Measurements from ENCODE around the gene LCOR.

DNA sequence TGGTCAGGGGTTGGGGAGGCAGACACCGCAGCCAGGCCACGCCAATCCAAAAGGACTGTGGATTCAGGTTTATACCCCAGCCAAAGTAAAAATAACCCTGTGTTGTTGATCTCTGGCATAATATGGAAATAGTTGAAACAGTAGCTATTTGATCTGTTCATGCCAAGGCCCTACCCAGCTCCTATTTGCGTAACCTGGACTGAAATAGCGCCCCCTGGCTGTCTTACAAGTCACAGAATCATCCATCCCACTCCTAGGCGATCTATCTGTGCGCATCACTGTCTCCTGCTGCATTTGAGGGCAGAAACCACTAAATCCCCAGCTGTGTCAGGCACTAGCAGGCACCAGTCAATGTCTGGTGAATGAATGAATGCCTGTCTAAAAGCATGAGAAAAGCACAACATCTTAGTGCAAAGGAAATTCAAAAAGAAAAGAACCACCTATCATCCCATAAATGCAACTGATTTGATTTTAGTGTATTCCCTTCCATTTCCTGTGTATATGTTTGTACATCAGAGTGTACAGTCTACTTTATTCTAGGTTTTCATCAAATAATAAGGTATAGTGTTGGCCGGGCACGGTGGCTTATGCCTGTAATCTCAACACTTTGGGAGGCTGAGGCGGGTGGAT is 193.6 kb downstream of the LCOR start:
- TF ChIP-seq, protein P1, sequence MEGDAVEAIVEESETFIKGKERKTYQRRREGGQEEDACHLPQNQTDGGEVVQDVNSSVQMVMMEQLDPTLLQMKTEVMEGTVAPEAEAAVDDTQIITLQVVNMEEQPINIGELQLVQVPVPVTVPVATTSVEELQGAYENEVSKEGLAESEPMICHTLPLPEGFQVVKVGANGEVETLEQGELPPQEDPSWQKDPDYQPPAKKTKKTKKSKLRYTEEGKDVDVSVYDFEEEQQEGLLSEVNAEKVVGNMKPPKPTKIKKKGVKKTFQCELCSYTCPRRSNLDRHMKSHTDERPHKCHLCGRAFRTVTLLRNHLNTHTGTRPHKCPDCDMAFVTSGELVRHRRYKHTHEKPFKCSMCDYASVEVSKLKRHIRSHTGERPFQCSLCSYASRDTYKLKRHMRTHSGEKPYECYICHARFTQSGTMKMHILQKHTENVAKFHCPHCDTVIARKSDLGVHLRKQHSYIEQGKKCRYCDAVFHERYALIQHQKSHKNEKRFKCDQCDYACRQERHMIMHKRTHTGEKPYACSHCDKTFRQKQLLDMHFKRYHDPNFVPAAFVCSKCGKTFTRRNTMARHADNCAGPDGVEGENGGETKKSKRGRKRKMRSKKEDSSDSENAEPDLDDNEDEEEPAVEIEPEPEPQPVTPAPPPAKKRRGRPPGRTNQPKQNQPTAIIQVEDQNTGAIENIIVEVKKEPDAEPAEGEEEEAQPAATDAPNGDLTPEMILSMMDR (IDR thresholded peaks at IDR 0.05) = no peak
- TF ChIP-seq POLR2A (IDR thresholded peaks at IDR 0.05) = no peak
